Measurements from ENCODE around the gene DENND6B.

The DENND6B gene

DNA sequence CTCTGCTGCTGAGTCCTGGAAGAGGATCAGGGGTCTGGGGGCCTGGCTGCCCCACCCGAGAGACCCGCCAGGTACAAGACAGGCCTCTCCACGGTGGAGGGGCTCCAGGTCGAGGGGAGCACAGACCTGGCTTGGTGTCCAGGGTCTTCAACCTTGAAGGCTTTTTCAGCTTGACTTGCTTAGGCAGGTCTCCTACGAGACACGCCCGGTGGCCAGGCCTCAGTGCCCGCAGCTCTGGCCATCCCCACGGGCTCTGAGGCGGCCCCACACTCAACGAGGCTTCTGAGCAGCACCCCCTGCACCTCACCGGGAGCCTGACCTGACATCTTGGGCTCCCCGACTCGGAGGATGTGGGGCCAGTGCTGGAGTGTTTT, 12.7 kb downstream of the DENND6B start:
- no peak for DNase-seq

DNA sequence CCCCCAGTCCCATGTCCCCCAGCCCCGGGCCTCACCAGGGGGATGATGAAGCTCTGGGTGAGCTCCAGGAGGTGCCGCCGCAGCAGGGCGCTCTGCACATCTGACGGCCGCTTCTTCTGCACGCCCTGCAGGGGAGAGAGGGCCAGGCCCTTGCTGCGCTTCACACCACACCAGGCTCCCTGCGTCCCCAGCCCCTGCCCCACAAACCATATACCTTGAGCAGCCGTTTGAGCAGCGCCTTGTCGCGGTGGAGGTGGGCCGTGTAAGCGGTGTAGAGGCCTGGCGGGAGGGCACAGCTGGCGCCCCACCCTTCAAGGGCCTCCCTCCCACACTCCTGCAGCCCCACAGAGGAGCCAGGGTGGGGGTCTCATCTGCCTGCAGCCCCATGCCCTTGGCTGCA, 13.2 kb downstream of the DENND6B start:
- no peak for DNase-seq

DNA sequence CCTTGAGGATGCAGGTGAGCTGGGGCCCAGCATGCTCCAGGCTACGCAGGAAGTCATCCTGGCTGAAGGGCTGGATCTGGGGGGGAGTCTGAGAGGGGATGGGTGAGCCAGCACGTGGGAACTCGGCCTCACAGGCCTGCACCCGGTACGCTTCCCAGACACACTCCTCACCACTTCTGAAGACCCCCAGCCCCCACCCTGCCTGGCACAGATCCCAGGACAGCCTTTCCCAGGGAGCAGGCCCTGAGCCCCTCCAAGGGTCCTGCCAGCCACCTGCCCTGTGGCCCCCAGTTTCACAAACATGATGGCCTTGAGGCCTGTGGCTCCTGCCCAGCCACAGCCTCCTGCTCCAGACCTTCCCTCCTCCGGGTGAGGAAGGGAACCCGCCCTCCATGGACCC, 13.8 kb downstream of the DENND6B start:
- DNase-seq, result no peak

DNA sequence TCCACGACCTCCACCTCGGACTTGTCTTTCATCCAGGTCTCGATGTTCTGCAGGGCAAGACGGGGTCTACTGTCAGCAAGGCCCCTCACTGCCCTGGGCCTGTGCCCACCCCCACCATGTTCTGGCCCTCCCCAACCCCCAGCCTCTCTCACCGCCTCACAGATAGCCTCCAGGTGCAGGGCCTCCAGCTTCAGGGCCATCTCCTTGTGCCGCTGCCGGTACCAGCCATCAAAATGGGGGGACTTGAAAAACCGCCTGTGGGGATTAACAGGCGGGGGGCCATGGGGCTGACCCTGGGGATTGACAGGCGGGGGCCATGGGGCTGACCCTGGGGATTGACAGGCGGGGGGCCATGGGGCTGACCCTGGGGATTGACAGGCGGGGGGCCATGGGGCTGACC, 14.4 kb downstream of the DENND6B start:
- no peak for DNase-seq

DNA sequence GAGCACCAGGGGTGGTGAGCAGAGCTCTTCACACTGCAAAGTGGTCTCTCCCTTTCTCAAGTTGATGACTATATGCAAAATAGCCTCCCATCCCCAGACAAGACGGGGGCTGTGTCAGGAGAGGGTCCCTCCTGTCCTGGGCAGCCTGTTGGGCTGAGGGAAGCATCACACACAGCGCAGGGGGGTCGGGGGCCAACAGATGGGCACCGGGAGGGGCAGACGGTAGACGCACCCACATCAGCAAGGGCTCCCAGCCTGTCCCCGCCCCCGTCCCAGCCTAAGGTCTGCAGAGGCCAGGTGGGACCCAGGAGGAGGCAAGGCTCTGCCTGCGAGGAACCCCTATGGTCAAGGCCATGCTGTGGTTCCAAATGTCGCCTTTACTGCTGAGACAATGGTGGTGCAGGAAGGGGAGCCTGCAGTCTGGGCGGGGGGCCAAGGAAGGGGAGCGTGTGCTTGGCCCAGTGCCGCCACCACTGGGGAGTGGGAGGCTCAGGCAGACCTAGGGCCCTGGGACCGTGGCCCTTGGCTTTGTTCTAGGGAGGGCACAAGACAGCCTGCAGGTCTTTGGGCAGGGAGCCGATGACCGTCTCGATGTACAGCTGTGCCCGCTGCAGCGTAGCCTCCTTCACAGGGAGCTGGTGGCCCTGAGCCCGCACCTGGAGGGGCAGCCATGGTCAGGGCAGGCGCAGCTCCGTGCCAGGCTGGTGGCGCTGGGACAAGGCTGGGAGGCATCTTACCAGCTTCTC, 15.0 kb downstream of the DENND6B start:
- DNase-seq, result no peak

DNA sequence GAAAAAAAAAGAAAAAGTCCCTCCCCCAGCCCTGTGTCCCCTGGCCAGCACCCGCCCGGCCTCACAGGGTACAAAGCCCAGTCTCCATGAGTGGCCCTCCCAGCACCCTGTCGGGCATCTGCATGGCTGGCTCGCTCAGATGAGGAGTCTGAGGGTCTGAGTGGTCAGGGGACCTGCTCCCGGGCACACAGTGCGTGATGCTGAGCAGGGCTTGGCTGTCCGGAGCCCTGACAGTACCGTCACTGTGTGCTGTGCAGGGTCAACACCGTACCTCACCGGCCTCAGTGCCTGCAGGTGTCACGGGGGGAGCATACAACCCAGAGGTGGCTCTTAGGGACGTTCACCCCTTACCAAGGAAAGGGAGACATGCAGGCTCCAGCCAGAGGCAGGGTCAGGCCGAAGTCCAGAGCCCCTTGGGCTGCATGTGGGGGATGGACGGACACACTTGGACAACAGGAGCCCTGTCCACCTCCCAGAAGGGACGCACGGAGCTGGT, 15.8 kb downstream of the DENND6B start:
- DNase-seq, result no peak

DNA sequence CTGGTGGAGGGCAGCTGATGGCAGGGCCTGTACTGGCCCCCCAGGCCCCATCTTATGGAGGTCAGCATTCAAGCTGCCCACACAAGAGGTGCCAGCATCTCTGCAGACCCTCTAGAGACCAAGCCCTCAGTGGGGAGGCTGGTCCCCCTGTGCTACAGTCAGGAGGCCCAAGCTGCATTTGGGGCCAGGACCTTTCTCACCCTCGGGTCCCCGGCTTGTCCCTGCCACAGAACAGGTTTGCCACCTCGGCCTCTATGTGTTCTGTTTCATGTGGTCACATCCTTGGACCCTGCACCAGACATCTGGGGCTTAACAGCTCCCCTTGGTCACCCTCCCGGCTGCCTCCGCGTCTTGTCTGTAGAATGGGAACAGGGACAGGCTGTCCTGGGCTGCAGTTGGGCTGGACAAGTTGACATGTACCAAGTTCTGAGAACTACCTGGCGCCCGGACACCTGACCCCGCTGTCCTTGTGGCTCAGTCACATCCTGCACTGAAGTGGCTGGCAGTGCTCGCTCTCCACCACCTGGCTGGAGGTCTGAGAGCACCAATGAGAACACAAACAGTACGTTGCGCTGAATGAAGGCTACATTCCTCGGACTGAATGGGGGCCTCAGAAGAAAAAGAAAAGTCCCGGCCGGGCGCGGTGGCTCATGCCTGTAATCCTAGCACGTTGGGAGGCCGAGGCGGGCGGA, 16.6 kb downstream of the DENND6B start:
- DNase-seq, result no peak

DNA sequence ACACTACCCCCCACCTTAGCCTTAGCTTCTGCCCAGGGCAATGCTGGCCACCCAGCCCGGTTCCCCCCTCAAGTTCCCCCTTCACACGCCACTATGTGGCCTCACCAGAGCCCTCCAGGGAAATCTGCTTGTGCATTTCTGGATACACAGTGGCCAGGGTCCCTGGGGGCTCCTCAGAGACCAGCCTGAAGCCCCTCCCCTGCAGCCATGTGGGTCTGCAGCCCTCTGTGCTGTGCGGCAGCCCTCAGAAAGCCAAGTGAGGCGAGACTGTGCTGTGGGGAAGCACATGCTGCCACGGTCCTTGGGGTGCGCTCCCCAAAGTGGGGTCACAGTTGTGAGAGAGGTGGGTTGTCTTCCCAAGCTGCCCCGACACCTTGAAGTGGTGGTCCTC, 17.2 kb downstream of the DENND6B start:
- DNase-seq, result no peak

DNA sequence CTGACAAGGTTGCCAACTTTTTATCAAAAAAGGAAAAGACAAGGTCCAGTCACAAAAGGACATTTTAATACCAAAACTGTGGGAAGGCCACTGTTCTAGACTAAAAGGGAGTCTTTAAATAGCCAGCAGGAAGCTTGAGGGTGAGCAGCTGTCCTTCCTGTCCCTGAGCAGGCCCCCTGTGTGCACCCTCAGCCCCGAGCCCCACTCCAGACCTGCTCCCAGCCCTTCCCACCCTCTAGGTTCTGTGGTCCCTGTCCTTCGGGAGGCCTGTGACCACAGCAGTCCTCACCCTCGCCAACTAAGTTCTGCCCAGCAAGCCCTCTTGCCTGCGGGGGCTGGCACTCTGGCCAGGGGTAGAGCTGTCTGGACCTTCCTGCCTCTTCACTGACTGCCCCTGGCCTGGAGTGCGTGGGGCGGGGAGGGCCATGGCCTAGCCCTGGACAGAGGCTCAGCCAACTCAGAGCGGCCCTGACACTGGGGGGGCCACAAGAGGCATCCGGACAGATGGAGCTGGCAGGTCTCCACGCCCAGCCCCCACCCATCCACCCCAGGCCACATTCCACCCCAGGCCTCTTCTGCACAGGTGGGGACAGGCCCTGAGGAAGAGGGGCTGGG, 17.7 kb downstream of the DENND6B start:
- DNase-seq, result no peak

DNA sequence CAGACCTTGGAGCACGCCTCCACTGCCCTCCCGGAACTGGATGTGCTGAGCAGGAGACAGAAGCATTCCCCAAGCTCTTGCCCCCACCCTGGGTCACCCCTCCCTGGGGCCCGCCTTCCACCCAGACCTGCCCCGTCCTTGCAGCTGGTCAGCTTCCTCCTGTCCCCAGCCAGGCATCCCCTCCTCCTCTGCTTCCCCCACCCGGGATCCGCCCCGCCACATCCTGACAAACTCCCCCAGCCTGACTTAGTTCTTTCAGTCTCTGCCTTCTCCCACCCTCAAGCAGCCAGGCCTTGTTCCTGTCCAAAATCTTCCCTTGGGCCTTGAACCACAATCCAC, 18.2 kb downstream of the DENND6B start:
- DNase-seq, result no peak

DNA sequence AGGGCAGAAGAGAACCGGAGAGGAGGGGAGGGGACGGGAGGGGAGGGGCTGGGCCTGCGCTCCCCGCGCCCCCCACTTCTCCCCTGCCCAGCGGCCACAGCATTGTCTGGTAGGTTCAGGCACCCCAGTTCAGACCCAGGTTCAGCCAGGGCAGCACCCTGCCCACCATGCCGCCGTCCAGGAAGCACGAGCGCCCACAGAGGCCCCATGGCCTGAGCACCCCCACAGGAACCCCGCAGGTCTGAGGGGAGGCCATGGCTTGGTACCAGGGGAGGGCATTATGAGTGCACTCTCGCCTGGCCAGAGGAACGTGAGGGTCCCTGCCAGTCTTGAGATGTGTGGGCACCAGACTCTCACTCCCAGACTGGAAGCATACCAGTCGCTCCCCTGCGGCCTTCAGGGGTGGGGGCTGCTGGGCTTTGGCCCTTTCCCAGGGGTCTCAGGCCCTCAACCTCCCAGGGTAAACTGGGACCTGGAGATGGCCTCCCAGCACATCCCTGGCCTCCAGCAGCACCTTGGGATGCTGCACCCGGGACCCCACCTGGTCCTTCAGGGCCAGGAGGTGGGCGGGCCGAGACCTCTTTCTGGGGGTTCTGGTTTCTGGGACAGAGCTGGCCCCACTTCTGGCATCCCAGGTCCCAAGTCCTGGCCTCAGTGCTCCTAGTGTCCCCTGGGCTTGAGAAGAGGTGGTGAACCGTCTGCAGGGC, 18.8 kb downstream of the DENND6B start:
- no peak for DNase-seq

DNA sequence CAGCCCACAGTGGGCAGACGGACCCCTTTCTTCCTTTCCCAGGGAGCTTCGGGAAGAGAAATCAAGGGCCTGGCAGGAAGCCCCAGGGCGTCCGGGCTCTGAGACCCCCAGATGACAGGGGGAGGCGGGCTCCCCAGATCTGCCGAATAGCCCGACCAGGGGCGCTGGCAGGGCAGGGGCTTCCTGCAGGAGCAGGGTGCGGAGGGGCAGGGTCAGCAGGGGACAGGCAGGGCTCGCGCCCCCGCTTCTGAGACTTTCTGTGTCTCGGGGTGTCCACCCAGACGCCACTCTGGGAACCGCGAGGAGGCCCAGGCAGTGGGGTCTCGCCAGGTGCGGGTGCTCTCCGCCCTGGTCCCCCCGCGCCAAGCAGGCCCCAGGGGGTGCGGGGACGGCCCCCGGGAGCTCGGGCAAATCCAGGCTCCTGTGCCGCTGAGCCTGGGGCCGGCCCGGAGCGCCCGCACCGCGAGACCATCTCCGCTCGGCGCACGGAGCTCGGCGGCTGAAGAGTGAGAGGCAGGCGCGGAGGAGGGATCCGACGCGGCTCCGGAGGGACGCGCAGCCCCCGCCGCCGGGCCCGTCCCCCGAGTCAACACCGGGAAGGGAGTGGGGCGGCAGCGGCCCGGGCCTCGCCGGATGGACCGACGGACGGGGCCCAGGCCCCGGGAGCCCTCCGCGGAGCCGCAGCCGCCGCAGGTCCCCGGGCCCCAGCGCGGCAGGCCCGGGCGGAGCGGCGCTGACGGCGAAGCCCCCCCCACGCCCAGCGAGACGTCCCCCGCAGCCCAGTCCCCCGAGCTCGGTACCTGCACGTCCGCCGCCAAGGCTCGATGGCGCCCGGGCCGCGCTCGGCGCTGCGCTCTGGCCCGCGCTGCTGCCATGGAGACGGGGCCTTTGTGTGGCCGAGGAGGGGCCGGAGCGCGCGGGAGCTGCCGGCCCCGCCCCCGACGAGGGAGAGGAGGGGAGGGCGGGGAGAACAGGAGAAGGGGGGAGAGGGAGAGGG, 19.8 kb downstream of the DENND6B start, which contains the start of gene PLXNB2:
Gene PLXNB2, minus strand, starts transcription at position 894 of the 997 bp plus-strand sequence. CDS start 17,062 bp downstream, outside the sequence.
- peak; percentile 65 for DNase-seq

DNA sequence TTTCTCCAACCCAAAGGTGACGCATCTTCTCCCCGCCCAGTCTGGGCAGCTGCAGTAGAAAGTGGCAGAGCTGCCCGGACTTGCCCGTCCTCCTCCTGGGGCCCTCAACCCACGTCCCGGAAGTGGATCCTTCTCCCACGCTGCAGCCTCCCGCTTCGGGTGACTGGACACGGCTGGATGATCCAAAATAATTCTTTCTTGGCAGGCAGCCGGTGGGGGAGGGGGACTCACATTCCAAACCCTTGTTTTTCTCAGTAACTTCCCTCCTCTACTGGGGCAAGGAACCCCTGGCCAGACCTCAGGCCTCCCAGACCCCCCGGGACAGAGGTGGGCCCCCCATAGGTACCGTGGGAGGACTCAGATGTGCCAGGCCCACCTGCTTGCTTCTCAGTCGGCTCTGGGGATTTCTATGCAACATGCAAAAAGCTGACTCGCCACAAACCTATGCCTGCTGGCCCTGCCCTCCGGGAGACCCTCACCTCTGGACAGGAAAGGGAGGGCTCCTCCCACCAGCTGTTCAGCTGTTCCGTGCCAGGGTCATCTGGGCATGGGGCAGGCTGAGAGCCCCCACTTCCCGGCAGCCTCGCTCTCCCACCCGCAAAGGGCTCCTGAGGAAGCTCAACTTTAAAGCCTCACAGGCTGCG, 20.8 kb downstream of the DENND6B start:
- DNase-seq, result peak; percentile 66

DNA sequence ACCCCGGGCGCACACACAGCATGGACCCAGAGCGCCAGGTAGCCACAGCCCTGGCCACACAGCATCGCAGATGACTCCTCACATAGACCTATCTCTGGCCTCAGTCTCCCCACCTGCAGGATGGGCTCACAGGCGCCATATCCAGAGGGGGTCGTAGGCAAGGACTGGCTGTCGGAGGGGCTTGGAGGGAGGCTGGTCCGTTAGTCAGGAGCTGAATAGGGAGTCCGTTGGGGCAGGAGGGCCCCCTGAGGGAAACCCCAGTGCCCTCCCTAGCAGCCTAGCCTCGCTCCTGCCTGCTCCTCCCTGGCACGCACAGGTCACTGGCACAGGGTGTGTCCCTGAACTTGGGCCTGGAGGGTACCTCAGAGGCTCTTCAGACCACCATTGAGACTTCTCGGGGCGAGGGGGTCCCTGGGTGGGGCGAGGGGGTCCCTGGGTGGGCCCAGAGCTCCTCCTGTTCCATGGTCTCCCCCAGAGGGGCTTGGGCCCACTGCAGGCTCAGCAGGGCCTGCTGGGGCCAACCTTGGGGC, 21.4 kb downstream of the DENND6B start:
- no peak for DNase-seq

DNA sequence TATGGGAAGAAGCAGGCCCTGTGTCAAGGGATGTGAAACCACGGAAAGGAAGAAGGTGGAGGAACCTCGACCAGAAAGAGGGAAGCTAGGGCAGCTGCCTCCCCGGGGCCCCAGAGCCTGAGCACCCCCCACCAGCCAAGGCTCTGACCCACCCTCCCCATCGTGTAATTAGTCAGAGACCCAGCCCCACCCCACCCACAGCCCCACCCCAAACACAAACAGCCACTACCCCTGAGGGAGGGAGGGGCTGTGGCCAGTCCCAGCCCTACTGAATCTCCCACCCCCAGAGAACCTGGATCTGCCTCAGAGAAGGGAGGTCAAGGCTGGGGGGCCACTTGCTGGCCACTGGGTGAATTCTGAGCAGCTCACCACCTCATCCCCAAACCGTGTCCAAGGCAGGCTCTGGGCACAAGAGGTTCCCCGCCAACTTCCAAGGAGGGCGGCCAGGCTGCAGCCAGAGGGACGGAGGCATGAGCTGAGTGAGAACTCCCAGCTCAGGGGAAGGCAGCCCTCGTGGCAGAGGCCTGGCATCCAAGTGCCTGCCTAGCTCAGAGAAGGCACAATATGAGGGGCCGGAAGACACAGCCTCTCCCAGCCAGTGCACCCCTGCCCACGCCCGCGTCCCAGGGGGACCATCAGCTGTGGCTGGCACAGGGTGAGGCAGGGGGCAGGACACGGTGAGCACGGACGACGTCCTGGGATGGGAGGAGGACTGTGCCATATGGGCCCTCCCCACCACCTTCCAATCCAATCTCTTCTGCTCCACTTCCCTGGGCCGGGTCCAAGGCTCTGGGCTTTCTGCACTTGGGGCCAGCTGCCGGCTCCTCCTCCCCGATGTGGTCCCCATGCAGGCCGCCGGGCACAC, 22.1 kb downstream of the DENND6B start:
- no peak for DNase-seq

DNA sequence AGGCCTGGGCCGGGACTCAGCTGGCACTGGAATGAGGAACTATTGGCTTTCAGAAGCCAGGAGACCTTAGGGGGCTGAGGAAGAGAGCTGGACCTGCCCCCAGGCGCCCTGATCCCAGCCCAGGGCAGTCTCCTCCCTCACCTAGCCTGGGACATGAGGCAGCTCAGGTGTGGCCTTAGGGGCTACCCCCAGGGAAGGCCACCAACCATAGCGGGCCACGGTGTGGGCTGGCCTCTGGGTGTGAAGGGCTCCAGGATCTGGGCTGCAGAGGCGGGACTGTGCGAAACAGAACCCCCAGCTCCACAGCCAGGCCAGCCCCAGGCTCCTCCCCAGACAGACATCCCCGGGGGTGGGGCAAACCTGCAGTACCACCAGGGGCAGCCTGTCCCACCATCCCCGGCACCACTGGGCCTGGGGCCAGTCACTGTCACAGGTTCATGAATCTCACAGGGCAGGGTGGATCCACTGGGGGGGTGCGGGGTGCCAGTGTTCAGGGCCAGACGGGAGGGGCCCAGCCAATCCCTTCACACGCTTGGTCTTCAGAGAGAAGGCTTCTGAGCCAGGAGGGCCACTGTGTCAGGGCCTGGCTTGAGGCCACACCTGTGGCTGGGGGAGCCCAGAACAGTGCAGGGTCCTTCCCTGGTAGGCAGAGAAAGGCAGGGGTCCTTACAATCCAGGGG, 22.8 kb downstream of the DENND6B start:
- DNase-seq, result no peak

DNA sequence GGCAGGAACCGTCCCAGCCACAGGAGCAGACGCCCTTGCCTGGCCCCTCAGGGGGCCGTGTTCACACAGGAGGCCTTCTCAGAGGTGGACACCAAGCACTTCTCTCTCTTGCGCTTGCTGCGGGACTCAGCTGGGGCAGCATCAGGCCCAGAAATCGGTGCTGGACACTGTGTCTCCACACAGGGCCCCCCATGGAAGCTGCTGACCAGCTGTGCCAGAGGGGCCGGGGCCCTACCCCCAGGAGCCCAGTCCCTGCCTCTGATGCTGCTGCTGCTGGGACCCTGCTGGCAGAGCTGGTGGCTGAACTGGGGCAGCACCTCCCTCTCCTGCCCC, 23.3 kb downstream of the DENND6B start:
- DNase-seq, result no peak

DNA sequence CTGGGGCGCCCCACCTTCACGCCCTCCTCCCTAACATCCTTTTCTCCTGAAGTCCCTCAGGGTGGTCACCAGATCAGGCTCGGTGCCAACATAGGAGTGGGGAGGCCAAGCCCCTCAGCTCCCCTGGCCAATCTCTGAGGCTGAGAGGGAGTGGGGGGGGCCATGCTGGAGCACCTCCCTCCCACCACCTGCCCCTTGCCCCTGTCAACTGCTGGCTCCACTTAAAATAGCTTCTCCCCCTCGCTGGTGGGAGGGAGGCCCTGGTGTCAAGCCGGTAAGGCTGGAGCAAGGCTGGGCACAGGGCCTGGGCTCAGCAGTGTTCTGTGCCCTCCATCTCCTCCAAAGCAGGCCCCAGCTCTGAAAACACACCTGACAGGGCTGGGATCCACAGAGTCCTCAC, 24.2 kb downstream of the DENND6B start:
- no peak for DNase-seq

DNA sequence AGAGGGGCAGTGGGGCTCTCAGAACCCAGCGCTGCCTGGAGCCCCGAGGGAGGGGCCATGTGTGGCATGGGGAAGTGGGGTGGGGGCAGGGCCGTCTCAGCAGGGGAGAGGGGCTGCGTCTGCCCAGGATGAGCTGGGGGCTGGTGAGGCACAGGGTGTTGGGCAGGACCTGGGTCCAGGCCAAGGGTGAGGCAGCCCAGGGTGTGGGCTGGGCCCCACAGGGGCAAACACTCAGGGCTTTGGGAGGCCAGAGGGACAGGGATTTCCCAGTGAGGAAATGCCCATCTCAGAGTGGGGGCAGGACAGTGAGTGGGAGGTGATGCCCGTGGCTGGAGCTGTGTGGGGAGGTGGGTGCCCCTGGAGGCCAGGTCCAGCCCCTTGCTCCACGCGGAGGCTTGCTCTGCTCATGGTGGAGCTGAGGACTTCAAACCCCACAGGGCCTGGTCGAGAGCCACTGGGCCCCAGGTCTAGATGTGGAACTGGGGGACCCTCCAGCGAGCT, 24.7 kb downstream of the DENND6B start:
- DNase-seq, result no peak

DNA sequence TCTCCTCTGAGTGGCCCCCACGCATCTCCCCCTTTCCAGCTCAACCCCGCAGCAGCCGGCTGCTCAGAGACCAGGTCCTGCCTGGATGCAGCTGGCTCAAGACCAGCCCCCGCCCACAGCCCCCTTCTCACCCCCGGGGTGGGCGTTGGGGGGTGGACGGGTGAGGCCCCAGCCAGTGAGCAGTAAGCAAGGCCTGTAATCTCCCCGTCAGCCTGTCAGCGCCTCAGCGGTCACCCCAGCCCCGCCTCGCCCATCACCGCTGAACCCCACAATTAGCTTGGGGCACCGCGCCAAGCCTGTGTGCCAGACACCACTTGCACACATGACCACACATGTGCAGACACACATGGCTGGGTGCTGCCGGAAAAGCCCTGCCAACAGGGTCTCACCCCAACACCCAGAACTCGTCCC, 25.2 kb downstream of the DENND6B start:
- peak; percentile 11 for DNase-seq

Data from hematopoietic multipotent progenitor cell treated with erythropoietin and hydrocortisone succinate and interleukin-3 and kit ligand, for 8 days (in vitro differentiated cells).